ENCODE measurements around the gene IER3IP1. TPM values are rescaled to one million over a fixed set of nuclear protein-coding genes. Genes with fewer than 3 reads are reported as not detected.
A peak's percentile ranks its signal among the peaks of the same experiment; 100 is the strongest.
"Not testable (repeated sequence)": the region's sequence is repeated elsewhere in the genome, so short reads cannot be mapped to it uniquely, and the experiment has no call there.

Gene IER3IP1
- total RNA-seq, 2 experiments from 2014 or later = 1.5 to 2.3 TPM

GRCh38 chr18:47191961-47192360 is 15.8 kb upstream of the IER3IP1 start:
- no peak overlapping the region for H3K27ac Mint-ChIP-seq
- no peaks in the 10 kb centered on the region for H3K36me3 ChIP-seq (ENCODE audit: insufficient read depth, low read length)
- no peaks in the 10 kb centered on the region for H3K9me3 ChIP-seq (ENCODE audit: control insufficient read depth in 1 of 2, insufficient read depth in 1 of 2, low read length in 2 of 2)
- ChIA-PET POLR2A (no interaction called here), CTCF (interaction anchor here (1.2 kb wide), 1 partner anchor 557 kb away, joined by 3 read pairs; no protein-coding TSS in a partner anchor)
- no peaks in the 10 kb centered on the region for H3K36me3 Mint-ChIP-seq (ENCODE audit: low read depth)
- H3K27me3 Mint-ChIP-seq = peaks cover 52% of the 10 kb centered on the region
- TF ChIP-seq CTCF (IDR thresholded peaks at IDR 0.05) = no peak
- H3K4me1 Mint-ChIP-seq (ENCODE audit: low read depth) = no peaks in the 10 kb centered on the region
- no peak for ATAC-seq (ENCODE audit: poor library complexity)
- H3K4me3 Mint-ChIP-seq = no peak overlapping the region
- no peak for DNase-seq
- H3K4me3 ChIP-seq (ENCODE audit: low read length) = no peak overlapping the region
- peaks cover 2 to 9% of the 10 kb centered on the region in 2 experiments for H3K27me3 ChIP-seq (ENCODE audit: control insufficient read depth in 1 of 2, insufficient read depth in 2 of 2, low read length in 2 of 2)
- H3K9me3 Mint-ChIP-seq = no peaks in the 10 kb centered on the region
- intact Hi-C loops (cut with DNase I, micrococcal nuclease) = no loop called here
- H3K4me1 ChIP-seq (ENCODE audit: insufficient read depth, low read length) = no peaks in the 10 kb centered on the region
- no peak overlapping the region for H3K27ac ChIP-seq (ENCODE audit: low read depth in 1 of 2, low read length in 2 of 2)

- ChIA-PET CTCF (no interaction called here), POLR2A (interaction anchor here (0.6 kb wide), 1 partner anchor 248 kb away, joined by 3 read pairs; no protein-coding TSS in a partner anchor)
- Mint-ChIP-seq H3K27ac (no peak overlapping the region), H3K4me1 (ENCODE audit: low read depth) (no peaks in the 10 kb centered on the region), H3K9me3 (peaks cover 8% of the 10 kb centered on the region), H3K4me3 (no peak overlapping the region), H3K36me3 (ENCODE audit: low read depth) (no peaks in the 10 kb centered on the region), H3K27me3 (peaks cover 38% of the 10 kb centered on the region)
- H3K4me1 ChIP-seq (ENCODE audit: insufficient read depth, low read length) = no peaks in the 10 kb centered on the region
- H3K36me3 ChIP-seq (ENCODE audit: insufficient read depth, low read length) = no peaks in the 10 kb centered on the region
- TF ChIP-seq CTCF (IDR thresholded peaks at IDR 0.05) = no peak
- intact Hi-C loops (cut with DNase I, micrococcal nuclease) = no loop called here
- ATAC-seq (ENCODE audit: poor library complexity) (no peak), DNase-seq (no peak)
- H3K9me3 ChIP-seq (ENCODE audit: control insufficient read depth in 1 of 2, insufficient read depth in 1 of 2, low read length in 2 of 2) = peaks cover 0 to 15% of the 10 kb centered on the region in 2 experiments
- H3K4me3 ChIP-seq (ENCODE audit: low read length) = no peak overlapping the region
- H3K27me3 ChIP-seq (ENCODE audit: control insufficient read depth in 1 of 2, insufficient read depth in 2 of 2, low read length in 2 of 2) = peaks cover 7 to 9% of the 10 kb centered on the region in 2 experiments
- H3K27ac ChIP-seq (ENCODE audit: low read depth in 1 of 2, low read length in 2 of 2) = no peak overlapping the region
Measured at GRCh38 chr18:47187721-47188120, 11.6 kb upstream of the IER3IP1 start.

GRCh38 chr18:47184419-47185050 is 8.4 kb upstream of the IER3IP1 start:
- no peak overlapping the region for H3K4me3 ChIP-seq (ENCODE audit: low read length)
- H3K9me3 ChIP-seq (ENCODE audit: control insufficient read depth in 1 of 2, insufficient read depth in 1 of 2, low read length in 2 of 2) = peaks cover 0 to 15% of the 10 kb centered on the region in 2 experiments
- peaks cover 4 to 7% of the 10 kb centered on the region in 2 experiments for H3K27me3 ChIP-seq (ENCODE audit: control insufficient read depth in 1 of 2, insufficient read depth in 2 of 2, low read length in 2 of 2)
- H3K27ac Mint-ChIP-seq = no peak overlapping the region
- peaks cover 26% of the 10 kb centered on the region for H3K27me3 Mint-ChIP-seq
- H3K36me3 Mint-ChIP-seq (ENCODE audit: low read depth) = no peaks in the 10 kb centered on the region
- no peak for TF ChIP-seq CTCF (IDR thresholded peaks at IDR 0.05)
- DNase-seq (peak in 2 of 14 experiments; percentile 12 to 26), ATAC-seq (ENCODE audit: poor library complexity) (no peak)
- CTCF ChIA-PET = no interaction called here
- H3K4me1 Mint-ChIP-seq (ENCODE audit: low read depth) = no peaks in the 10 kb centered on the region
- H3K36me3 ChIP-seq (ENCODE audit: insufficient read depth, low read length) = no peaks in the 10 kb centered on the region
- no peak overlapping the region for H3K4me3 Mint-ChIP-seq
- intact Hi-C loops (cut with DNase I, micrococcal nuclease) = no loop called here
- H3K4me1 ChIP-seq (ENCODE audit: insufficient read depth, low read length) = no peaks in the 10 kb centered on the region
- no peak overlapping the region for H3K27ac ChIP-seq (ENCODE audit: low read depth in 1 of 2, low read length in 2 of 2)
- H3K9me3 Mint-ChIP-seq = peaks cover 8% of the 10 kb centered on the region
- POLR2A ChIA-PET = no interaction called here

GRCh38 chr18:47182156-47182555 is 6.0 kb upstream of the IER3IP1 start:
- intact Hi-C loops (cut with DNase I, micrococcal nuclease); H3K27ac ChIP-seq (ENCODE audit: low read depth in 1 of 2, low read length in 2 of 2); H3K4me3 ChIP-seq (ENCODE audit: low read length); H3K27ac Mint-ChIP-seq; POLR2A ChIA-PET; H3K36me3 Mint-ChIP-seq (ENCODE audit: low read depth); H3K27me3 ChIP-seq (ENCODE audit: control insufficient read depth in 1 of 2, insufficient read depth in 2 of 2, low read length in 2 of 2); ATAC-seq (ENCODE audit: poor library complexity); H3K36me3 ChIP-seq (ENCODE audit: insufficient read depth, low read length); H3K4me3 Mint-ChIP-seq; H3K4me1 Mint-ChIP-seq (ENCODE audit: low read depth); H3K4me1 ChIP-seq (ENCODE audit: insufficient read depth, low read length); H3K9me3 Mint-ChIP-seq; DNase-seq: not testable (repeated sequence)
- CTCF ChIA-PET = interaction anchor here (0.6 kb wide), 1 partner anchor 685 kb away, joined by 3 read pairs; no protein-coding TSS in a partner anchor
- peaks cover 17% of the 10 kb centered on the region for H3K27me3 Mint-ChIP-seq
- peaks cover 0 to 15% of the 10 kb centered on the region in 2 experiments for H3K9me3 ChIP-seq (ENCODE audit: control insufficient read depth in 1 of 2, insufficient read depth in 1 of 2, low read length in 2 of 2)

Measured in CD4-positive, alpha-beta T cell (primary cell).